WTC11 (cell line): ENCODE results near the gene MCUR1. TPM values are rescaled to one million over a fixed set of nuclear protein-coding genes. Genes with fewer than 3 reads are reported as not detected.

Experiments
- ATAC-seq: fragments of 200-7000 bp; cut with Tn5 transposase; 2 replicates; pipeline ENCODE4 v1.10.0; 2021; ENCODE audit warnings: mild to moderate bottlenecking, moderate library complexity
- CTCF ChIA-PET: fragments of 300-600 bp; sonication (Branson Sonifier 250); formaldehyde crosslinking; loops from one replicate; lab custom pipeline; 2021; ENCODE audit warnings: antibody characterized with exemption; lab: Charles Lee
- POLR2A ChIA-PET: fragments of 350-600 bp; sonication (Branson Sonifier 250); formaldehyde crosslinking; loops from one replicate; lab custom pipeline; 2021; ENCODE audit warnings: antibody characterized with exemption; lab: Charles Lee
- DNase-seq: peaks from one replicate; pipeline ENCODE4 v3.0.0; 2021; ENCODE audit warnings: low spot score
- H3K27ac Mint-ChIP-seq: 2 replicates; pipeline ENCODE4 v1.8.0; 2021; ENCODE audit warnings: mixed read lengths
- H3K27me3 Mint-ChIP-seq: 2 replicates; pipeline ENCODE4 v1.8.0; 2021; ENCODE audit warnings: low read depth, mild to moderate bottlenecking, moderate library complexity, mixed read lengths
- H3K36me3 Mint-ChIP-seq: 2 replicates; pipeline ENCODE4 v1.8.0; 2021; ENCODE audit warnings: mixed read lengths
- H3K4me1 Mint-ChIP-seq: 2 replicates; pipeline ENCODE4 v1.8.0; 2022; ENCODE audit warnings: mixed read lengths
- H3K4me3 Mint-ChIP-seq: 2 replicates; pipeline ENCODE4 v1.8.0; 2021; ENCODE audit warnings: mild to moderate bottlenecking, moderate library complexity, mixed read lengths
- H3K9me3 Mint-ChIP-seq: 2 replicates; pipeline ENCODE4 v1.8.0; 2021; ENCODE audit warnings: mixed read lengths
- CREM ChIP-seq: sonication (generic); formaldehyde crosslinking; IDR thresholded peaks from 2 replicates; pipeline ENCODE4 v1.8.1; 2022; ENCODE audit warnings: mild to moderate bottlenecking, missing genetic modification reagents, moderate library complexity
- E2F4 ChIP-seq: sonication (generic); formaldehyde crosslinking; IDR thresholded peaks from 2 replicates; pipeline ENCODE4 v1.8.1; 2022; ENCODE audit warnings: low read depth, mild to moderate bottlenecking, moderate library complexity, missing genetic modification reagents, borderline replicate concordance
- EMX1 ChIP-seq: fragments of 250-450 bp; sonication (Bioruptor Pico); IDR thresholded peaks from 2 replicates; pipeline ENCODE4 v1.8.0; 2021; ENCODE audit warnings: mild to moderate bottlenecking
- ESRRA ChIP-seq: sonication (generic); formaldehyde crosslinking; IDR thresholded peaks from 2 replicates; pipeline ENCODE4 v1.8.1; 2022; ENCODE audit warnings: mild to moderate bottlenecking, missing genetic modification reagents, borderline replicate concordance
- FOXJ3 ChIP-seq: sonication (generic); formaldehyde crosslinking; IDR thresholded peaks from 2 replicates; pipeline ENCODE4 v1.9.0; 2021; ENCODE audit warnings: missing genetic modification reagents, mild to moderate bottlenecking, borderline replicate concordance
- IRF1 ChIP-seq: sonication (generic); formaldehyde crosslinking; IDR thresholded peaks from 2 replicates; pipeline ENCODE4 v1.8.0; 2023; ENCODE audit warnings: missing genetic modification reagents
- MYBL2 ChIP-seq: sonication (generic); formaldehyde crosslinking; IDR thresholded peaks from 2 replicates; pipeline ENCODE4 v1.8.1; 2023; ENCODE audit warnings: mild to moderate bottlenecking, moderate library complexity, missing genetic modification reagents
- NFATC4 ChIP-seq: fragments of 250-450 bp; sonication (Bioruptor Pico); IDR thresholded peaks from 2 replicates; pipeline ENCODE4 v1.9.0; 2021; ENCODE audit warnings: mild to moderate bottlenecking
- NFYB ChIP-seq: sonication (generic); formaldehyde crosslinking; conservative IDR thresholded peaks from 2 replicates; pipeline ENCODE4 v1.8.0; 2022; ENCODE audit warnings: low read depth, missing genetic modification reagents
- SOX15 ChIP-seq: fragments of 250-450 bp; sonication (Bioruptor Pico); IDR thresholded peaks from 2 replicates; pipeline ENCODE4 v1.9.0; 2021; ENCODE audit warnings: mild to moderate bottlenecking
- SP1 ChIP-seq: sonication (generic); formaldehyde crosslinking; conservative IDR thresholded peaks from 2 replicates; pipeline ENCODE4 v1.8.1; 2022; ENCODE audit warnings: missing genetic modification reagents
- STAT6 ChIP-seq: sonication (generic); formaldehyde crosslinking; conservative IDR thresholded peaks from 2 replicates; pipeline ENCODE4 v1.8.1; 2023; ENCODE audit warnings: mild to moderate bottlenecking, low read depth, missing genetic modification reagents, moderate library complexity
- USF1 ChIP-seq: sonication (generic); formaldehyde crosslinking; IDR thresholded peaks from 2 replicates; pipeline ENCODE4 v1.8.0; 2022; ENCODE audit warnings: mild to moderate bottlenecking, missing genetic modification reagents
- ZNF121 ChIP-seq: sonication (generic); formaldehyde crosslinking; IDR thresholded peaks from 2 replicates; pipeline ENCODE4 v1.8.0; 2023; ENCODE audit warnings: missing genetic modification reagents
- ZNF138 ChIP-seq: sonication (generic); formaldehyde crosslinking; conservative IDR thresholded peaks from 2 replicates; pipeline ENCODE4 v1.8.1; 2022; ENCODE audit warnings: mild to moderate bottlenecking, moderate library complexity, missing genetic modification reagents
- ZNF416 ChIP-seq: fragments of 250-450 bp; sonication (Bioruptor Pico); IDR thresholded peaks from 2 replicates; pipeline ENCODE4 v1.9.0; 2021; ENCODE audit warnings: mild to moderate bottlenecking, inconsistent platforms
- total RNA-seq: library from RNA; stranded (reverse); gene quantifications from 3 replicates; pipeline ENCODE4 v1.2.3, GENCODE V29; 2021
- TF ChIP-seq, protein P1 (sequence below): sonication (generic); formaldehyde crosslinking; IDR thresholded peaks from 2 replicates; pipeline ENCODE4 v1.8.1; 2022; ENCODE audit warnings: mild to moderate bottlenecking, missing genetic modification reagents, moderate library complexity, borderline replicate concordance
- TF ChIP-seq, protein P2 (sequence below): fragments of 250-450 bp; sonication (Bioruptor Pico); conservative IDR thresholded peaks from 2 replicates; pipeline ENCODE4 v1.9.0; 2021; ENCODE audit warnings: mild to moderate bottlenecking

MCUR1 gene
- total RNA-seq, 1 experiment from 2014 or later = 28.1 TPM

GRCh38 chr6:13846841-13847240, 32.5 kb upstream of the MCUR1 start:
- peak; percentile 84 for ATAC-seq
- peak overlapping the region; percentile 69 for H3K27ac Mint-ChIP-seq

More at GRCh38 chr6:13846841-13847240, 32.5 kb upstream of the MCUR1 start:
- Mint-ChIP-seq H3K9me3 (no peaks in the 10 kb centered on the region), H3K27me3 (no peaks in the 10 kb centered on the region), H3K4me3 (peak overlapping the region; percentile 36), H3K4me1 (peaks cover 29% of the 10 kb centered on the region), H3K36me3 (no peaks in the 10 kb centered on the region)
- peak; percentile 68 for DNase-seq
- POLR2A ChIA-PET = no interaction called here
- CTCF ChIA-PET = interaction anchor here (0.9 kb wide), 1 partner anchor 36 kb away, joined by 3 read pairs; no protein-coding TSS in a partner anchor
- no peak for TF ChIP-seq STAT6 (CRISPR knock-in tag)
- no peak for TF ChIP-seq CREM (CRISPR knock-in tag)
- no peak for TF ChIP-seq ZNF416 (CRISPR knock-in tag)
- peak; percentile 80; the same call in 1 of the 2 replicates for TF ChIP-seq MYBL2 (CRISPR knock-in tag)
- TF ChIP-seq NFYB (CRISPR knock-in tag) = peak; percentile 30; the same call in 1 of the 2 replicates
- TF ChIP-seq EMX1 (CRISPR knock-in tag) = no peak
- TF ChIP-seq IRF1 = no peak
- TF ChIP-seq, protein P1, sequence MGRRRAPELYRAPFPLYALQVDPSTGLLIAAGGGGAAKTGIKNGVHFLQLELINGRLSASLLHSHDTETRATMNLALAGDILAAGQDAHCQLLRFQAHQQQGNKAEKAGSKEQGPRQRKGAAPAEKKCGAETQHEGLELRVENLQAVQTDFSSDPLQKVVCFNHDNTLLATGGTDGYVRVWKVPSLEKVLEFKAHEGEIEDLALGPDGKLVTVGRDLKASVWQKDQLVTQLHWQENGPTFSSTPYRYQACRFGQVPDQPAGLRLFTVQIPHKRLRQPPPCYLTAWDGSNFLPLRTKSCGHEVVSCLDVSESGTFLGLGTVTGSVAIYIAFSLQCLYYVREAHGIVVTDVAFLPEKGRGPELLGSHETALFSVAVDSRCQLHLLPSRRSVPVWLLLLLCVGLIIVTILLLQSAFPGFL (CRISPR knock-in tag) = no peak
- TF ChIP-seq SOX15 (CRISPR knock-in tag) = no peak
- no peak for TF ChIP-seq ZNF121 (CRISPR knock-in tag)
- TF ChIP-seq ZNF138 (CRISPR knock-in tag) = no peak
- TF ChIP-seq E2F4 (CRISPR knock-in tag) = no peak
- no peak for TF ChIP-seq SP1 (CRISPR knock-in tag)
- no peak for TF ChIP-seq NFATC4 (CRISPR knock-in tag)
- no peak for TF ChIP-seq USF1 (CRISPR knock-in tag)
- no peak for TF ChIP-seq FOXJ3
- no peak for TF ChIP-seq ESRRA (CRISPR knock-in tag)
- TF ChIP-seq, protein P2, sequence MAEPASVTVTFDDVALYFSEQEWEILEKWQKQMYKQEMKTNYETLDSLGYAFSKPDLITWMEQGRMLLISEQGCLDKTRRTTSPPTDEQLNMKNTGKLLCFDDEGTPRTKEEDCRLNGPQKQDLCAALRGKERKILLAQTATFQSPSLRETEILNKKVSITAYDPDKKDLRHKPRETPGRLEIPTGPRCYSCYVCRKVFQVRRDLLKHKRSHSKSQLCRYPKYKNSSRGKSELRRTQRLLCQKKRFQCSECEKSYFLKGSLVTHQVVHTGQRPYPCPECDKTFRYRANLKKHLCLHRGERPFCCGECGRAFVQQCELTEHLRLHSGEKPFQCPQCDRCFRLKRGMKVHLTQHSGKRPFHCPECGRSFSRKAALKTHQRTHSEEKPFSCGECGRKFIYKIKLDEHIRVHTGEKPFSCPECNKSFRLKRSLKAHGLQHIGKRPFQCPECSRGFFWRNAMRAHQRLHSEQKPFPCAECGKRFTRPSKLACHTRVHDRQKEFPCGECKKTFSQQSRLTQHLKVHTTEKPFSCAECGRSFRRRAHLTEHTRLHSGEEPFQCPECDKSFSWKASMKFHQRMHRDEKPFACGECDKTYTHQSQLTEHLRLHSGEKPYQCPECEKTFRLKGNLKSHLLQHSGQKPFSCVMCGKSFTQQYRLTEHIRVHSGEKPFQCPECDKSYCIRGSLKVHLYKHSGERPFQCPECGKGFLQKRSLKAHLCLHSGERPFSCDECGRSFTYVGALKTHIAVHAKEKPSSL (CRISPR knock-in tag) = no peak
